ENCODE results near the gene FARP1.

The FARP1 gene

GRCh38 chr13:98201189-98201588 lies 58.3 kb downstream of the FARP1 start (continued):
- TF ChIP-seq SALL2 (tag by site-specific recombination; IDR thresholded peaks at IDR 0.05; ENCODE audit: borderline replicate concordance), result no peak
- TF ChIP-seq EGR2 (tag by site-specific recombination; IDR thresholded peaks at IDR 0.05; ENCODE audit: low read depth), result no peak

- Histone ChIP-seq H3K4me3 (ENCODE audit: low read depth, low read length) (no peak overlapping the region), H3K4me1 (ENCODE audit: control insufficient read depth, insufficient read depth, low read length) (peaks cover 2% of the 10 kb centered on the region; the same call in 1 of the 2 replicates), H3K27ac (ENCODE audit: extremely low read depth, low read depth, low read length) (no peak overlapping the region), H3K9me3 (ENCODE audit: control insufficient read depth, insufficient read depth, low read depth, low read length) (no peaks in the 10 kb centered on the region), H3K36me3 (ENCODE audit: control insufficient read depth in 2 of 2, insufficient read depth in 1 of 2, low read length in 2 of 2) (no peaks in the 10 kb centered on the region)
- ChIA-PET CTCF (interaction anchor here (0.6 kb wide), 1 partner anchor 60 kb away, joined by 3 read pairs; no protein-coding TSS in a partner anchor), POLR2A (no interaction called here)
- TF ChIP-seq HOXD13 (CRISPR knock-in tag; IDR thresholded peaks at IDR 0.05; ENCODE audit: borderline replicate concordance), result no peak
- no peak for TF ChIP-seq ZBTB20 (tag by site-specific recombination; IDR thresholded peaks at IDR 0.05)
- no peak for TF ChIP-seq ZNF335 (tag by site-specific recombination; conservative IDR thresholded peaks at IDR 0.05)
- no peak for TF ChIP-seq ZFHX2 (tag by site-specific recombination; conservative IDR thresholded peaks at IDR 0.05)
- TF ChIP-seq HOXC10 (CRISPR knock-in tag; IDR thresholded peaks at IDR 0.05), result no peak
- TF ChIP-seq ZNF362 (tag by site-specific recombination; IDR thresholded peaks at IDR 0.05), result no peak
- no peak for TF ChIP-seq ZSCAN4 (tag by site-specific recombination; IDR thresholded peaks at IDR 0.05)
- peak; percentile 59; the same call in 1 of the 2 replicates for TF ChIP-seq PRDM6 (tag by site-specific recombination; IDR thresholded peaks at IDR 0.05)
- TF ChIP-seq KLF9 (tag by site-specific recombination; IDR thresholded peaks at IDR 0.05; ENCODE audit: low read depth), result no peak
- TF ChIP-seq PRDM1 (tag by site-specific recombination; IDR thresholded peaks at IDR 0.05), result no peak
- no peak for TF ChIP-seq ZNF580 (tag by site-specific recombination; IDR thresholded peaks at IDR 0.05)
- no peak for TF ChIP-seq GFI1B (tag by site-specific recombination; IDR thresholded peaks at IDR 0.05)
- no peak for TF ChIP-seq ZNF416 (tag by site-specific recombination; IDR thresholded peaks at IDR 0.05)
- TF ChIP-seq WT1 (tag by site-specific recombination; IDR thresholded peaks at IDR 0.05), result no peak
- no peak for TF ChIP-seq ZNF514 (tag by site-specific recombination; IDR thresholded peaks at IDR 0.05)
- TF ChIP-seq OSR2 (tag by site-specific recombination; IDR thresholded peaks at IDR 0.05), result peak; percentile 50; the same call in 1 of the 2 replicates
- TF ChIP-seq ZNF473 (tag by site-specific recombination; IDR thresholded peaks at IDR 0.05), result no peak
- TF ChIP-seq GLIS1 (tag by site-specific recombination; IDR thresholded peaks at IDR 0.05), result no peak
- TF ChIP-seq ZIC2 (tag by site-specific recombination; IDR thresholded peaks at IDR 0.05), result peak; percentile 68
- TF ChIP-seq YY2 (tag by site-specific recombination; IDR thresholded peaks at IDR 0.05), result no peak
- no peak for TF ChIP-seq KLF10 (tag by site-specific recombination; IDR thresholded peaks at IDR 0.05)
- no peak for TF ChIP-seq ZNF521 (tag by site-specific recombination; IDR thresholded peaks at IDR 0.05)
- TF ChIP-seq PATZ1 (tag by site-specific recombination; IDR thresholded peaks at IDR 0.05), result no peak
- TF ChIP-seq ZNF423 (tag by site-specific recombination; IDR thresholded peaks at IDR 0.05), result peak; percentile 68
- no peak for TF ChIP-seq ZNF658 (tag by site-specific recombination; IDR thresholded peaks at IDR 0.05)
These were observed 59.1 kb downstream of the FARP1 start for GRCh38 chr13:98201984-98202383.
